ENCODE data around the gene F12.

Gene F12

DNA sequence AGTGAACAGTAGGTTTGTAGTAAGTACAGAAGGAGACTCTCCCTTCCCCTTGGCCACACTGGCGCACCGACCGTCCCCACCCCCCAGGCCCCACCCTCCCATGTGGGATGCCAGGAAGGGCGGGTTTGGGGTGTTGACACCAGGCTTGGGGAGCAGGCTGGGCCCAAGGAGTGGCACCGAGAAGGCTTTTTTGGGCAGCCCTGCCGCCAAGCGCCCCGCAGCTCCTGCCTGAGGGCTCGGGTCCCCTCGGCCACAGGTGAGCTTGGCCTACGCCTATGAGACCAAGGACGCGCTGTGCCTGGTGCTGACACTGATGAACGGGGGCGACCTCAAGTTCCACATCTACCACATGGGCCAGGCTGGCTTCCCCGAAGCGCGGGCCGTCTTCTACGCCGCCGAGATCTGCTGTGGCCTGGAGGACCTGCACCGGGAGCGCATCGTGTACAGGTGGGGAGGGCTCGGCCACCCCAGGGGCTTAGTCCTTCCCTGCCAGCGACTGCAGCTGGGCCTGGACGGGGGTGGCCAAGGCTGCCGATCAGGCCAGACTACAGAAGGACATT lies 24.4 kb upstream of the F12 start:
- TF ChIP-seq TCF4 (CRISPR knock-in tag; IDR thresholded peaks at IDR 0.05; ENCODE audit: borderline replicate concordance), result no peak
- TF ChIP-seq, protein P1, sequence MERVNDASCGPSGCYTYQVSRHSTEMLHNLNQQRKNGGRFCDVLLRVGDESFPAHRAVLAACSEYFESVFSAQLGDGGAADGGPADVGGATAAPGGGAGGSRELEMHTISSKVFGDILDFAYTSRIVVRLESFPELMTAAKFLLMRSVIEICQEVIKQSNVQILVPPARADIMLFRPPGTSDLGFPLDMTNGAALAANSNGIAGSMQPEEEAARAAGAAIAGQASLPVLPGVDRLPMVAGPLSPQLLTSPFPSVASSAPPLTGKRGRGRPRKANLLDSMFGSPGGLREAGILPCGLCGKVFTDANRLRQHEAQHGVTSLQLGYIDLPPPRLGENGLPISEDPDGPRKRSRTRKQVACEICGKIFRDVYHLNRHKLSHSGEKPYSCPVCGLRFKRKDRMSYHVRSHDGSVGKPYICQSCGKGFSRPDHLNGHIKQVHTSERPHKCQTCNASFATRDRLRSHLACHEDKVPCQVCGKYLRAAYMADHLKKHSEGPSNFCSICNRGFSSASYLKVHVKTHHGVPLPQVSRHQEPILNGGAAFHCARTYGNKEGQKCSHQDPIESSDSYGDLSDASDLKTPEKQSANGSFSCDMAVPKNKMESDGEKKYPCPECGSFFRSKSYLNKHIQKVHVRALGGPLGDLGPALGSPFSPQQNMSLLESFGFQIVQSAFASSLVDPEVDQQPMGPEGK (CRISPR knock-in tag; IDR thresholded peaks at IDR 0.05; ENCODE audit: borderline replicate concordance), result no peak
- no peak for TF ChIP-seq OSR1 (CRISPR knock-in tag; IDR thresholded peaks at IDR 0.05)
- TF ChIP-seq ZC3H10 (CRISPR knock-in tag; IDR thresholded peaks at IDR 0.05), result no peak
- no peak for ATAC-seq

GRCh38 chr5:177432839-177433657 lies 23.7 kb upstream of the F12 start:
- ATAC-seq, result no peak
- TF ChIP-seq RARB (CRISPR knock-in tag; IDR thresholded peaks at IDR 0.05) (no peak), CSRNP3 (CRISPR knock-in tag; IDR thresholded peaks at IDR 0.05) (no peak), GLIS3 (CRISPR knock-in tag; IDR thresholded peaks at IDR 0.05) (no peak), TOX (CRISPR knock-in tag; IDR thresholded peaks at IDR 0.05; ENCODE audit: borderline replicate concordance) (no peak), ZC3H10 (CRISPR knock-in tag; IDR thresholded peaks at IDR 0.05) (no peak), ESRRG (CRISPR knock-in tag; IDR thresholded peaks at IDR 0.05) (no peak), POU6F1 (CRISPR knock-in tag; IDR thresholded peaks at IDR 0.05; ENCODE audit: borderline replicate concordance, low read depth) (no peak)

DNA sequence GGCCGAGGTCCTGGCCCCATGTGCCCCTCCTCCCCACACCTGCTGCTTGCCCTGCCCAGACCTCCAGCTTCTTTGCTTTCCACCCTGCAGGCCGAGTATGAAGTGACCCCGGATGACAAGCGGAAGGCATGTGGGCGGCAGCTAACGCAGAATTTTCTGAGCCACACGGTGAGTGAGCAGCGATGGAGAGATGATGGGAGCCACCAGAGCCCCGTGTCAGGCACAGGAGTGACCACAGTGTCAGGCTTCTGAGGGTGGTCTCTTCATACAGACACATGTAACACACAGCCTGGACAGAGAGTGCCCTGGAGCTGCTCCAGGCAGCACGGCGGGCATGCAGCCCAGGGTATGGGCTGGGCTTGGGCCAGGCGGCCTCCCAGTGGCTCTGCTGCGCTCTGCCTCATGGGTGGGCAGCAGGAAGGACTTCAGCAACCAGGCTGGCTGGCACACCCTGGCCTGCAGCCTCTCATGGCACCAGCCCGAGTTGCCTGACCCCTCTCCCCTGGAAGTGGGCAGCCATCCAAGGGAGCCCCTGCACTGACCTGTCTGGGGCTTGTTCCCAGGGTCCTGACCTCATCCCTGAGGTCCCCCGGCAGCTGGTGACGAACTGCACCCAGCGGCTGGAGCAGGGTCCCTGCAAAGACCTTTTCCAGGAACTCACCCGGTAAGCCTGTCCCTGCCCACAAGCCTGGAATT lies 22.9 kb upstream of the F12 start:
- ATAC-seq, result no peak
- TF ChIP-seq, protein P1 (CRISPR knock-in tag; IDR thresholded peaks at IDR 0.05; ENCODE audit: borderline replicate concordance), result no peak
- TF ChIP-seq OSR1 (CRISPR knock-in tag; IDR thresholded peaks at IDR 0.05), result no peak
- TF ChIP-seq RARB (CRISPR knock-in tag; IDR thresholded peaks at IDR 0.05), result no peak
- TF ChIP-seq ZFP30 (CRISPR knock-in tag; IDR thresholded peaks at IDR 0.05), result no peak
- TF ChIP-seq ZC3H10 (CRISPR knock-in tag; IDR thresholded peaks at IDR 0.05), result no peak
- no peak for TF ChIP-seq CSRNP3 (CRISPR knock-in tag; IDR thresholded peaks at IDR 0.05)
- TF ChIP-seq TOX (CRISPR knock-in tag; IDR thresholded peaks at IDR 0.05; ENCODE audit: borderline replicate concordance), result no peak

DNA sequence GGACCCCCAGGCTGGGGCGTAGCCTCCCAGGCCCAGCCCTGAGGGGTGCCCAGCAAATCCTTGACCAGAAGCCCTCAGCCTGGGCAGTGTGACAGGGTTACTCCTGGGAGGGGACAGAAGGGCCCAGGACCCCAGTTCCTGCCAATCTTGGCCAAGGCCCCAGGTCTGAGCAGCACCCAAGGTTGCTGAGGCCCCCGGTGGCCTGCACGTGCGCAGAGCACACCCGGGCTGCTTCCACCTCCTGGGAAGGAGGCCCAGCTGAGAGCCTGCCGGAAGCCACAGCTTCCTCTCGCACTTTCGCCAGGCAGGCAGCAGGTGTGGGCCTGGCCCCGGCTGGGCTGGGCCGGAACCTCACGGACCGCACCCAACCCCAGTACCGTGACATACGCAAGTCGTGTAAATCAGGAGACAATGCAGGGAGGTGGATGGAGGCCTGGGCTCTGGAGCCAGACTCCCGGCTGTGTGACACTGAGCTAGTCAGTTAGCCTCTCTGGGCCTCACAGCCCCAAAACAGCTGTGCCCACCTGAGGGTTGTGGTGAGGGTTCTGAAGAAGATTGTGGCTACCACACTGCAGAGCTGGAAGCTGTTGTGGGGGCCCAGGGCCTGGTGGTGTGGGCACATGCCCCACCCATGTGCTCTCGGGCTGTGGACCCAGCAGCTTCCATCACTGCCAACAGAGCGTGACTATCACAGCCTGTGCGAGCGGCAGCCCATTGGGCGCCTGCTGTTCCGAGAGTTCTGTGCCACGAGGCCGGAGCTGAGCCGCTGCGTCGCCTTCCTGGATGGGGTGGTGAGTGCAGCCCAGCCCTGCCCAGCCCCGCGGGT lies 22.2 kb upstream of the F12 start:
- TF ChIP-seq ZNF565 (CRISPR knock-in tag; conservative IDR thresholded peaks at IDR 0.05; ENCODE audit: low read depth), result no peak
- TF ChIP-seq, protein P2, sequence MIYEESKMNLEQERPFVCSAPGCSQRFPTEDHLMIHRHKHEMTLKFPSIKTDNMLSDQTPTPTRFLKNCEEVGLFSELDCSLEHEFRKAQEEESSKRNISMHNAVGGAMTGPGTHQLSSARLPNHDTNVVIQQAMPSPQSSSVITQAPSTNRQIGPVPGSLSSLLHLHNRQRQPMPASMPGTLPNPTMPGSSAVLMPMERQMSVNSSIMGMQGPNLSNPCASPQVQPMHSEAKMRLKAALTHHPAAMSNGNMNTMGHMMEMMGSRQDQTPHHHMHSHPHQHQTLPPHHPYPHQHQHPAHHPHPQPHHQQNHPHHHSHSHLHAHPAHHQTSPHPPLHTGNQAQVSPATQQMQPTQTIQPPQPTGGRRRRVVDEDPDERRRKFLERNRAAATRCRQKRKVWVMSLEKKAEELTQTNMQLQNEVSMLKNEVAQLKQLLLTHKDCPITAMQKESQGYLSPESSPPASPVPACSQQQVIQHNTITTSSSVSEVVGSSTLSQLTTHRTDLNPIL (CRISPR knock-in tag; IDR thresholded peaks at IDR 0.05; ENCODE audit: low read depth), result no peak
- no peak for TF ChIP-seq TSHZ2 (CRISPR knock-in tag; IDR thresholded peaks at IDR 0.05)
- no peak for ATAC-seq

All from SK-N-SH treated with all-trans-retinoic acid at 6 μM for 48 hours (cell line).